ENCODE data around the gene PRKD1. TPM values are rescaled to one million over a fixed set of nuclear protein-coding genes. Genes with fewer than 3 reads are reported as not detected.

PRKD1 gene
- polyA plus RNA-seq, 4 donors = 1.9 to 16.2 (median 2.4) TPM

- no peaks in the 10 kb centered on the region for H3K9me3 ChIP-seq (ENCODE audit: control insufficient read depth in 2 of 2, insufficient read depth in 1 of 2, low read depth in 1 of 2, low read length in 1 of 2)
- no peak overlapping the region for H3K27ac ChIP-seq (ENCODE audit: low read depth in 1 of 3, low read length in 2 of 3)
- DNase-seq = peak; percentile 8 to 44
- peaks cover 0 to 11% (median 2%) of the 10 kb centered on the region in 3 donors for H3K4me1 ChIP-seq (ENCODE audit: control insufficient read depth in 3 of 3, insufficient read depth in 2 of 3, low read depth in 1 of 3, low read length in 2 of 3)
- H3K27me3 ChIP-seq (ENCODE audit: control insufficient read depth in 3 of 3, insufficient read depth in 3 of 3, low read length in 3 of 3) = no peaks in the 10 kb centered on the region
- no peak overlapping the region for H3K4me3 ChIP-seq (ENCODE audit: low read depth in 1 of 3, low read length in 3 of 3)
- WGBS, 3 donors = 50 to 60% (median 51%) methylated on average over 4 of the region's 4 CpGs
- H3K36me3 ChIP-seq (ENCODE audit: control insufficient read depth in 3 of 3, insufficient read depth in 2 of 3, low read depth in 1 of 3, low read length in 3 of 3) = no peaks in the 10 kb centered on the region
- no peak for FAIRE-seq
Measured at GRCh38 chr14:29896354-29896821, 31.3 kb downstream of the PRKD1 start.

- DNase-seq (peak in 1 of 2 donors; percentile 36), FAIRE-seq (no peak)
- Histone ChIP-seq H3K27me3 (ENCODE audit: control insufficient read depth in 3 of 3, insufficient read depth in 3 of 3, low read length in 3 of 3) (no peaks in the 10 kb centered on the region), H3K4me1 (ENCODE audit: control insufficient read depth in 3 of 3, insufficient read depth in 2 of 3, low read depth in 1 of 3, low read length in 2 of 3) (peaks cover 0 to 11% (median 2%) of the 10 kb centered on the region in 3 donors), H3K9me3 (ENCODE audit: control insufficient read depth in 2 of 2, insufficient read depth in 1 of 2, low read depth in 1 of 2, low read length in 1 of 2) (no peaks in the 10 kb centered on the region), H3K4me3 (ENCODE audit: low read depth in 1 of 3, low read length in 3 of 3) (no peak overlapping the region), H3K36me3 (ENCODE audit: control insufficient read depth in 3 of 3, insufficient read depth in 2 of 3, low read depth in 1 of 3, low read length in 3 of 3) (no peaks in the 10 kb centered on the region), H3K27ac (ENCODE audit: low read depth in 1 of 3, low read length in 2 of 3) (no peak overlapping the region)
- 51 to 59% (median 58%) methylated on average over 7 of the region's 7 CpGs for WGBS, 3 donors
Measured at GRCh38 chr14:29895591-29896083, 32.0 kb downstream of the PRKD1 start.

GRCh38 chr14:29893989-29894388 is 33.7 kb downstream of the PRKD1 start:
- no peak for DNase-seq
- Histone ChIP-seq H3K27ac (ENCODE audit: low read depth in 1 of 3, low read length in 2 of 3) (no peak overlapping the region), H3K36me3 (ENCODE audit: control insufficient read depth in 3 of 3, insufficient read depth in 2 of 3, low read depth in 1 of 3, low read length in 3 of 3) (no peaks in the 10 kb centered on the region), H3K4me1 (ENCODE audit: control insufficient read depth in 3 of 3, insufficient read depth in 2 of 3, low read depth in 1 of 3, low read length in 2 of 3) (peaks cover 0 to 11% (median 2%) of the 10 kb centered on the region in 3 donors), H3K9me3 (ENCODE audit: control insufficient read depth in 2 of 2, insufficient read depth in 1 of 2, low read depth in 1 of 2, low read length in 1 of 2) (no peaks in the 10 kb centered on the region), H3K4me3 (ENCODE audit: low read depth in 1 of 3, low read length in 3 of 3) (no peak overlapping the region), H3K27me3 (ENCODE audit: control insufficient read depth in 3 of 3, insufficient read depth in 3 of 3, low read length in 3 of 3) (no peaks in the 10 kb centered on the region)
- 93 to 97% (median 93%) methylated on average over 3 of the region's 3 CpGs for WGBS, 3 donors
- FAIRE-seq = no peak

GRCh38 chr14:29892327-29892726 is 35.3 kb downstream of the PRKD1 start:
- no peak overlapping the region for H3K4me3 ChIP-seq (ENCODE audit: low read depth in 1 of 3, low read length in 3 of 3)
- FAIRE-seq (no peak), DNase-seq (no peak)
- H3K9me3 ChIP-seq (ENCODE audit: control insufficient read depth in 2 of 2, insufficient read depth in 1 of 2, low read depth in 1 of 2, low read length in 1 of 2) = no peaks in the 10 kb centered on the region
- no peak overlapping the region for H3K27ac ChIP-seq (ENCODE audit: low read depth in 1 of 3, low read length in 2 of 3)
- H3K36me3 ChIP-seq (ENCODE audit: control insufficient read depth in 3 of 3, insufficient read depth in 2 of 3, low read depth in 1 of 3, low read length in 3 of 3) = no peaks in the 10 kb centered on the region
- no peaks in the 10 kb centered on the region for H3K27me3 ChIP-seq (ENCODE audit: control insufficient read depth in 3 of 3, insufficient read depth in 3 of 3, low read length in 3 of 3)
- H3K4me1 ChIP-seq (ENCODE audit: control insufficient read depth in 3 of 3, insufficient read depth in 2 of 3, low read depth in 1 of 3, low read length in 2 of 3) = peaks cover 0 to 11% (median 2%) of the 10 kb centered on the region in 3 donors

GRCh38 chr14:29885988-29886387 is 41.7 kb downstream of the PRKD1 start:
- Histone ChIP-seq H3K9me3 (ENCODE audit: control insufficient read depth in 2 of 2, insufficient read depth in 1 of 2, low read depth in 1 of 2, low read length in 1 of 2) (no peaks in the 10 kb centered on the region), H3K4me1 (ENCODE audit: control insufficient read depth in 3 of 3, insufficient read depth in 2 of 3, low read depth in 1 of 3, low read length in 2 of 3) (no peaks in the 10 kb centered on the region), H3K4me3 (ENCODE audit: low read depth in 1 of 3, low read length in 3 of 3) (no peak overlapping the region), H3K27me3 (ENCODE audit: control insufficient read depth in 3 of 3, insufficient read depth in 3 of 3, low read length in 3 of 3) (no peaks in the 10 kb centered on the region), H3K36me3 (ENCODE audit: control insufficient read depth in 3 of 3, insufficient read depth in 2 of 3, low read depth in 1 of 3, low read length in 3 of 3) (no peaks in the 10 kb centered on the region), H3K27ac (ENCODE audit: low read depth in 1 of 3, low read length in 2 of 3) (no peak overlapping the region)
- DNase-seq (no peak), FAIRE-seq (no peak)
- 83 to 88% (median 88%) methylated on average over 5 of the region's 5 CpGs for WGBS, 3 donors

- FAIRE-seq = no peak
- 54 to 64% (median 63%) methylated on average over 3 of the region's 3 CpGs for WGBS, 3 donors
- Histone ChIP-seq H3K27me3 (ENCODE audit: control insufficient read depth in 3 of 3, insufficient read depth in 3 of 3, low read length in 3 of 3) (no peaks in the 10 kb centered on the region), H3K36me3 (ENCODE audit: control insufficient read depth in 3 of 3, insufficient read depth in 2 of 3, low read depth in 1 of 3, low read length in 3 of 3) (no peaks in the 10 kb centered on the region), H3K9me3 (ENCODE audit: control insufficient read depth in 2 of 2, insufficient read depth in 1 of 2, low read depth in 1 of 2, low read length in 1 of 2) (no peaks in the 10 kb centered on the region), H3K4me1 (ENCODE audit: control insufficient read depth in 3 of 3, insufficient read depth in 2 of 3, low read depth in 1 of 3, low read length in 2 of 3) (no peaks in the 10 kb centered on the region), H3K4me3 (ENCODE audit: low read depth in 1 of 3, low read length in 3 of 3) (no peak overlapping the region), H3K27ac (ENCODE audit: low read depth in 1 of 3, low read length in 2 of 3) (no peak overlapping the region)
- DNase-seq = no peak
Measured at GRCh38 chr14:29868000-29868399, 59.6 kb downstream of the PRKD1 start.

- H3K4me1 ChIP-seq (ENCODE audit: control insufficient read depth in 3 of 3, insufficient read depth in 2 of 3, low read depth in 1 of 3, low read length in 2 of 3) = no peaks in the 10 kb centered on the region
- 55 to 72% (median 64%) methylated on average over 2 of the region's 2 CpGs for WGBS, 3 donors
- no peaks in the 10 kb centered on the region for H3K36me3 ChIP-seq (ENCODE audit: control insufficient read depth in 3 of 3, insufficient read depth in 2 of 3, low read depth in 1 of 3, low read length in 3 of 3)
- H3K9me3 ChIP-seq (ENCODE audit: control insufficient read depth in 2 of 2, insufficient read depth in 1 of 2, low read depth in 1 of 2, low read length in 1 of 2) = no peaks in the 10 kb centered on the region
- no peaks in the 10 kb centered on the region for H3K27me3 ChIP-seq (ENCODE audit: control insufficient read depth in 3 of 3, insufficient read depth in 3 of 3, low read length in 3 of 3)
- FAIRE-seq = no peak
- H3K4me3 ChIP-seq (ENCODE audit: low read depth in 1 of 3, low read length in 3 of 3) = no peak overlapping the region
- peak in 1 of 2 donors; percentile 10 for DNase-seq
- H3K27ac ChIP-seq (ENCODE audit: low read depth in 1 of 3, low read length in 2 of 3) = no peak overlapping the region
Measured at GRCh38 chr14:29865299-29865698, 62.3 kb downstream of the PRKD1 start.

- DNase-seq = no peak
- H3K4me3 ChIP-seq (ENCODE audit: low read depth in 1 of 3, low read length in 3 of 3) = no peak overlapping the region
- H3K4me1 ChIP-seq (ENCODE audit: control insufficient read depth in 3 of 3, insufficient read depth in 2 of 3, low read depth in 1 of 3, low read length in 2 of 3) = peaks cover 0 to 2% (median 0%) of the 10 kb centered on the region in 3 donors
- no peak for FAIRE-seq
- WGBS, 3 donors = 84 to 91% (median 85%) methylated on average over 2 of the region's 2 CpGs
- no peaks in the 10 kb centered on the region for H3K27me3 ChIP-seq (ENCODE audit: control insufficient read depth in 3 of 3, insufficient read depth in 3 of 3, low read length in 3 of 3)
- H3K27ac ChIP-seq (ENCODE audit: low read depth in 1 of 3, low read length in 2 of 3) = no peak overlapping the region
- no peaks in the 10 kb centered on the region for H3K36me3 ChIP-seq (ENCODE audit: control insufficient read depth in 3 of 3, insufficient read depth in 2 of 3, low read depth in 1 of 3, low read length in 3 of 3)
- H3K9me3 ChIP-seq (ENCODE audit: control insufficient read depth in 2 of 2, insufficient read depth in 1 of 2, low read depth in 1 of 2, low read length in 1 of 2) = no peaks in the 10 kb centered on the region
Measured at GRCh38 chr14:29861996-29862395, 65.7 kb downstream of the PRKD1 start.

- H3K27me3 ChIP-seq (ENCODE audit: control insufficient read depth in 3 of 3, insufficient read depth in 3 of 3, low read length in 3 of 3) = no peaks in the 10 kb centered on the region
- H3K4me3 ChIP-seq (ENCODE audit: low read depth in 1 of 3, low read length in 3 of 3) = no peak overlapping the region
- DNase-seq (no peak), FAIRE-seq (no peak)
- peaks cover 0 to 25% of the 10 kb centered on the region in 2 donors for H3K9me3 ChIP-seq (ENCODE audit: control insufficient read depth in 2 of 2, insufficient read depth in 1 of 2, low read depth in 1 of 2, low read length in 1 of 2)
- WGBS, 3 donors = 57 to 82% (median 78%) methylated on average over 3 of the region's 3 CpGs
- H3K36me3 ChIP-seq (ENCODE audit: control insufficient read depth in 3 of 3, insufficient read depth in 2 of 3, low read depth in 1 of 3, low read length in 3 of 3) = peaks cover 0 to 6% (median 0%) of the 10 kb centered on the region in 3 donors
- peaks cover 0 to 2% (median 0%) of the 10 kb centered on the region in 3 donors for H3K4me1 ChIP-seq (ENCODE audit: control insufficient read depth in 3 of 3, insufficient read depth in 2 of 3, low read depth in 1 of 3, low read length in 2 of 3)
- no peak overlapping the region for H3K27ac ChIP-seq (ENCODE audit: low read depth in 1 of 3, low read length in 2 of 3)
Measured at GRCh38 chr14:29858299-29858698, 69.3 kb downstream of the PRKD1 start.

Measured in small intestine (tissue), 7 donors.